ENCODE data around the gene ARHGEF5. TPM values are rescaled to one million over a fixed set of nuclear protein-coding genes. Genes with fewer than 3 reads are reported as not detected.
A peak's percentile ranks its signal among the peaks of the same experiment; 100 is the strongest.
"Not testable (repeated sequence)": the region's sequence is repeated elsewhere in the genome, so short reads cannot be mapped to it uniquely, and the experiment has no call there.

Gene ARHGEF5
- total and polyA plus RNA-seq, 2 experiments from 2014 or later = 10.2 to 27.1 TPM

- H3K27me3 Mint-ChIP-seq (ENCODE audit: insufficient read depth, low read depth, poor library complexity); H3K9me2 ChIP-seq (ENCODE audit: insufficient read depth); H3K4me3 Mint-ChIP-seq; H3K4me1 ChIP-seq (ENCODE audit: insufficient read depth); H3K4me2 ChIP-seq; H3K27ac Mint-ChIP-seq; H4K20me1 ChIP-seq (replicated peaks; ENCODE audit: insufficient read depth); H2AFZ ChIP-seq; H3K36me3 Mint-ChIP-seq (ENCODE audit: low read depth); H3K27me3 ChIP-seq (ENCODE audit: insufficient read depth); H3K4me1 Mint-ChIP-seq; H3K79me2 ChIP-seq (replicated peaks; ENCODE audit: insufficient read depth); H3K9me3 Mint-ChIP-seq; H3K4me3 ChIP-seq; H3F3A ChIP-seq (replicated peaks; ENCODE audit: low read depth); H3K27ac ChIP-seq (ENCODE audit: low read depth); DNase-seq (ENCODE audit: low spot score); H3K36me3 ChIP-seq (ENCODE audit: insufficient read depth): not testable (repeated sequence)
- peak; percentile 57 for ATAC-seq
These were observed 14.0 kb downstream of the ARHGEF5 start for GRCh38 chr7:144369221-144369620.

DNA sequence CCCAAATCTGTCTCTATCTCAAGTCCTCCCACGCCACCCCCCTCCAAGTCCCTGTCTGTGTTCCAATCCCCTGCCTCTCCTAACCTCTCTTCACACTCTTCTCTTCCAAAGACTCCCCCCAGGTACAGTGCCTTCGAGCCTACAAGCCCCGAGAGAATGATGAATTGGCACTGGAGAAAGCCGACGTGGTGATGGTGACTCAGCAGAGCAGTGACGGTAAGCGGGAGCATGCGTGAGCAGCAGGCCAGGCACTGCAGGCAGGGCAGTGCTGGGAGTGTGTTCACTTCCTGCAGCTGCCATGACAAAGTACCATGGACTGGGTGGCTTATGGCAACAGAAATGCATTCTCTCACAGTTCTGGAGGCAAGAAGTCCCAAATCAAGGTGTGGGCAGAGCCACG, 23.4 kb downstream of the ARHGEF5 start:
- no peak overlapping the region; the same call in 2 of the 3 replicates for H3K4me3 Mint-ChIP-seq
- H3K9me3 Mint-ChIP-seq = no peaks in the 10 kb centered on the region
- H3K79me2 ChIP-seq (replicated peaks; ENCODE audit: insufficient read depth) = no peaks in the 10 kb centered on the region
- no peaks in the 10 kb centered on the region for H3K4me1 Mint-ChIP-seq
- no peak overlapping the region for H3K27ac ChIP-seq (ENCODE audit: low read depth)
- ATAC-seq = no peak
- H3K4me3 ChIP-seq = no peak overlapping the region
- no peak overlapping the region for H2AFZ ChIP-seq
- H3K36me3 Mint-ChIP-seq (ENCODE audit: low read depth) = peaks cover 39% of the 10 kb centered on the region
- no peaks in the 10 kb centered on the region for H3K9me2 ChIP-seq (ENCODE audit: insufficient read depth)
- no peak for TF ChIP-seq JUNB (IDR thresholded peaks at IDR 0.05; ENCODE audit: unreplicated experiment)
- TF ChIP-seq, protein P1, sequence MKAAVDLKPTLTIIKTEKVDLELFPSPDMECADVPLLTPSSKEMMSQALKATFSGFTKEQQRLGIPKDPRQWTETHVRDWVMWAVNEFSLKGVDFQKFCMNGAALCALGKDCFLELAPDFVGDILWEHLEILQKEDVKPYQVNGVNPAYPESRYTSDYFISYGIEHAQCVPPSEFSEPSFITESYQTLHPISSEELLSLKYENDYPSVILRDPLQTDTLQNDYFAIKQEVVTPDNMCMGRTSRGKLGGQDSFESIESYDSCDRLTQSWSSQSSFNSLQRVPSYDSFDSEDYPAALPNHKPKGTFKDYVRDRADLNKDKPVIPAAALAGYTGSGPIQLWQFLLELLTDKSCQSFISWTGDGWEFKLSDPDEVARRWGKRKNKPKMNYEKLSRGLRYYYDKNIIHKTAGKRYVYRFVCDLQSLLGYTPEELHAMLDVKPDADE (IDR thresholded peaks at IDR 0.05) = no peak
- no peak for TF ChIP-seq ZNF114 (CRISPR knock-in tag; IDR thresholded peaks at IDR 0.05)
- TF ChIP-seq EZH2phosphoT487 (IDR thresholded peaks at IDR 0.05; ENCODE audit: unreplicated experiment) = no peak
- TF ChIP-seq NANOG (IDR thresholded peaks at IDR 0.05; ENCODE audit: borderline replicate concordance) = no peak
- no peak for TF ChIP-seq EZH2 (IDR thresholded peaks at IDR 0.05; ENCODE audit: low read depth, unreplicated experiment)
- TF ChIP-seq CTCF (conservative IDR thresholded peaks at IDR 0.05; ENCODE audit: low read depth in 2 of 2) = no peak
- no peak for TF ChIP-seq POLR2AphosphoS5 (IDR thresholded peaks at IDR 0.05; ENCODE audit: low read depth)
- no peak for TF ChIP-seq ZNF331 (CRISPR knock-in tag; IDR thresholded peaks at IDR 0.05; ENCODE audit: low read depth)
- TF ChIP-seq, protein P2, sequence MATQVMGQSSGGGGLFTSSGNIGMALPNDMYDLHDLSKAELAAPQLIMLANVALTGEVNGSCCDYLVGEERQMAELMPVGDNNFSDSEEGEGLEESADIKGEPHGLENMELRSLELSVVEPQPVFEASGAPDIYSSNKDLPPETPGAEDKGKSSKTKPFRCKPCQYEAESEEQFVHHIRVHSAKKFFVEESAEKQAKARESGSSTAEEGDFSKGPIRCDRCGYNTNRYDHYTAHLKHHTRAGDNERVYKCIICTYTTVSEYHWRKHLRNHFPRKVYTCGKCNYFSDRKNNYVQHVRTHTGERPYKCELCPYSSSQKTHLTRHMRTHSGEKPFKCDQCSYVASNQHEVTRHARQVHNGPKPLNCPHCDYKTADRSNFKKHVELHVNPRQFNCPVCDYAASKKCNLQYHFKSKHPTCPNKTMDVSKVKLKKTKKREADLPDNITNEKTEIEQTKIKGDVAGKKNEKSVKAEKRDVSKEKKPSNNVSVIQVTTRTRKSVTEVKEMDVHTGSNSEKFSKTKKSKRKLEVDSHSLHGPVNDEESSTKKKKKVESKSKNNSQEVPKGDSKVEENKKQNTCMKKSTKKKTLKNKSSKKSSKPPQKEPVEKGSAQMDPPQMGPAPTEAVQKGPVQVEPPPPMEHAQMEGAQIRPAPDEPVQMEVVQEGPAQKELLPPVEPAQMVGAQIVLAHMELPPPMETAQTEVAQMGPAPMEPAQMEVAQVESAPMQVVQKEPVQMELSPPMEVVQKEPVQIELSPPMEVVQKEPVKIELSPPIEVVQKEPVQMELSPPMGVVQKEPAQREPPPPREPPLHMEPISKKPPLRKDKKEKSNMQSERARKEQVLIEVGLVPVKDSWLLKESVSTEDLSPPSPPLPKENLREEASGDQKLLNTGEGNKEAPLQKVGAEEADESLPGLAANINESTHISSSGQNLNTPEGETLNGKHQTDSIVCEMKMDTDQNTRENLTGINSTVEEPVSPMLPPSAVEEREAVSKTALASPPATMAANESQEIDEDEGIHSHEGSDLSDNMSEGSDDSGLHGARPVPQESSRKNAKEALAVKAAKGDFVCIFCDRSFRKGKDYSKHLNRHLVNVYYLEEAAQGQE (IDR thresholded peaks at IDR 0.05; ENCODE audit: unreplicated experiment) = no peak
- no peak for TF ChIP-seq STAT1 (IDR thresholded peaks at IDR 0.05; ENCODE audit: unreplicated experiment)
- no peak for TF ChIP-seq CREB1 (CRISPR knock-in tag; IDR thresholded peaks at IDR 0.05; ENCODE audit: low read depth)
- no peak overlapping the region for H3K4me2 ChIP-seq
- DNase-seq (ENCODE audit: low spot score) = no peak
- H4K20me1 ChIP-seq (replicated peaks; ENCODE audit: insufficient read depth) = no peaks in the 10 kb centered on the region
- peaks cover 3% of the 10 kb centered on the region for H3K27me3 Mint-ChIP-seq (ENCODE audit: insufficient read depth, low read depth, poor library complexity)
- H3K27ac Mint-ChIP-seq = peak overlapping the region; percentile 53; the same call in 1 of the 2 replicates
- no peaks in the 10 kb centered on the region for H3K27me3 ChIP-seq (ENCODE audit: insufficient read depth)
- no peaks in the 10 kb centered on the region for H3K4me1 ChIP-seq (ENCODE audit: insufficient read depth)
- peaks cover 28% of the 10 kb centered on the region for H3K36me3 ChIP-seq (ENCODE audit: insufficient read depth)
- no peaks in the 10 kb centered on the region for H3F3A ChIP-seq (replicated peaks; ENCODE audit: low read depth)

Data from GM23338 (cell line).